HFFc6 (cell line): ENCODE data around the gene NID2. TPM values are rescaled to one million over a fixed set of nuclear protein-coding genes. Genes with fewer than 3 reads are reported as not detected.

Source experiments
- DNase-seq: peaks from one replicate; pipeline ENCODE4 v3.0.0-alpha.2; 2018
- H3K27ac Mint-ChIP-seq: 2 replicates; pipeline ENCODE4 v1.8.0; 2020; ENCODE audit warnings: mild to moderate bottlenecking, mixed read lengths
- H3K27me3 Mint-ChIP-seq: 2 replicates; pipeline ENCODE4 v1.8.0; 2021; ENCODE audit warnings: mild to moderate bottlenecking, moderate library complexity, mixed read lengths; ENCODE audit not compliant: insufficient read depth
- H3K36me3 Mint-ChIP-seq: 2 replicates; pipeline ENCODE4 v1.8.0; 2021; ENCODE audit warnings: low read depth, mixed read lengths
- H3K4me1 Mint-ChIP-seq: 2 replicates; pipeline ENCODE4 v1.8.0; 2020; ENCODE audit warnings: low read depth, mixed read lengths
- H3K4me3 Mint-ChIP-seq: 2 replicates; pipeline ENCODE4 v1.8.0; 2020; ENCODE audit warnings: mild to moderate bottlenecking, moderate library complexity, mixed read lengths
- H3K9me3 Mint-ChIP-seq: 2 replicates; pipeline ENCODE4 v1.8.0; 2020; ENCODE audit warnings: mild to moderate bottlenecking, mixed read lengths
- total RNA-seq, 6 experiments: library from RNA; stranded (reverse); fragmentation: NEBNext Ultra II Directional; extraction: Animal tissue kit (Norgen Biotek cat#: 25700); gene quantifications; 2 replicates in 1 of 6; 3 replicates in 5 of 6; pipeline ENCODE4 v1.2.3, GENCODE V29; 2021
- TF ChIP-seq, protein P1 (sequence below): fragments of 200-600 bp; sonication (generic); IDR thresholded peaks from 2 replicates; pipeline ENCODE4 v1.5.0; 2021; ENCODE audit warnings: antibody characterized with exemption, mild to moderate bottlenecking

Gene NID2
- total RNA-seq, 6 experiments from 2014 or later: 97.3 to 125 (median 113) TPM

DNA sequence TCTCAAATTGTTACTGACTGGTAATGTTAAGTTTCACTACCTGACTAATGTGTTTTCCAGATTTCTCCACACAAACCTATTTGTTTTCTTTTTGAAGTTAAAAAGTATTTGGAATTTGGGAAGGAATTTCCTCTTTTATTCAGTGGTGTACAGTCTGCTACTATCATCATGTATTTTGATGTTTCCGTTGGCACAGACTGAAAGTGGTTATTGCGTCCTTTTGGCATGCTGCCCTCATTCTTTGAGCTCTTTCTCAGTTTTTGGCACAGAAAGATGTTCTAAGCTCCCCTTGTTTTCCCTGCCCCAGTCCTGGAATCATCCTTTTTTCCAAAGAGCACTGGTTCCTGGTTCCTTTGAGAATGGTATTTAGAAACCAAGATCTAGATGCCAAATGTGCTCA lies 110.9 kb downstream of the NID2 start:
- H3K27me3 Mint-ChIP-seq: peaks cover 3% of the 10 kb centered on the region
- no peak overlapping the region for H3K4me3 Mint-ChIP-seq
- TF ChIP-seq, protein P1, sequence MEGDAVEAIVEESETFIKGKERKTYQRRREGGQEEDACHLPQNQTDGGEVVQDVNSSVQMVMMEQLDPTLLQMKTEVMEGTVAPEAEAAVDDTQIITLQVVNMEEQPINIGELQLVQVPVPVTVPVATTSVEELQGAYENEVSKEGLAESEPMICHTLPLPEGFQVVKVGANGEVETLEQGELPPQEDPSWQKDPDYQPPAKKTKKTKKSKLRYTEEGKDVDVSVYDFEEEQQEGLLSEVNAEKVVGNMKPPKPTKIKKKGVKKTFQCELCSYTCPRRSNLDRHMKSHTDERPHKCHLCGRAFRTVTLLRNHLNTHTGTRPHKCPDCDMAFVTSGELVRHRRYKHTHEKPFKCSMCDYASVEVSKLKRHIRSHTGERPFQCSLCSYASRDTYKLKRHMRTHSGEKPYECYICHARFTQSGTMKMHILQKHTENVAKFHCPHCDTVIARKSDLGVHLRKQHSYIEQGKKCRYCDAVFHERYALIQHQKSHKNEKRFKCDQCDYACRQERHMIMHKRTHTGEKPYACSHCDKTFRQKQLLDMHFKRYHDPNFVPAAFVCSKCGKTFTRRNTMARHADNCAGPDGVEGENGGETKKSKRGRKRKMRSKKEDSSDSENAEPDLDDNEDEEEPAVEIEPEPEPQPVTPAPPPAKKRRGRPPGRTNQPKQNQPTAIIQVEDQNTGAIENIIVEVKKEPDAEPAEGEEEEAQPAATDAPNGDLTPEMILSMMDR: no peak
- peaks cover 15% of the 10 kb centered on the region; the same call in 1 of the 2 replicates for H3K36me3 Mint-ChIP-seq
- DNase-seq: no peak
- H3K27ac Mint-ChIP-seq: no peak overlapping the region
- H3K4me1 Mint-ChIP-seq: peaks cover 16% of the 10 kb centered on the region
- peaks cover 13% of the 10 kb centered on the region for H3K9me3 Mint-ChIP-seq

Other genes starting within 250 kb of the NID2 start
- gene GNG2, start 208.4 kb downstream of the NID2 start, total RNA-seq: 1 to 10 TPM; 2.4 to 6.0 (median 2.8) TPM
- gene RTRAF, start 79.5 kb downstream of the NID2 start, total RNA-seq: 100 to 1,000 TPM; 161 to 181 (median 179) TPM
- not detected for gene PTGDR, start 198.6 kb upstream of the NID2 start, total RNA-seq
- under 1 TPM; 0.28 to 0.73 (median 0.37) TPM for gene PTGER2, start 245.3 kb upstream of the NID2 start, total RNA-seq